ENCODE results near the gene ATG7. TPM values are rescaled to one million over a fixed set of nuclear protein-coding genes. Genes with fewer than 3 reads are reported as not detected.

Gene ATG7
- total and polyA plus RNA-seq, 2 experiments from 2014 or later: 18.4 to 38.6 TPM

GRCh38 chr3:11600501-11601282, 328.5 kb downstream of the ATG7 start:
- DNase-seq (ENCODE audit: low spot score): peak; percentile 94
- 47% methylated on average over 18 of the region's 18 CpGs for WGBS (ENCODE audit: low lambda C conversion rate, missing lambda C conversion rate)
- peak overlapping the region; percentile 61 for H3K4me2 ChIP-seq

DNA sequence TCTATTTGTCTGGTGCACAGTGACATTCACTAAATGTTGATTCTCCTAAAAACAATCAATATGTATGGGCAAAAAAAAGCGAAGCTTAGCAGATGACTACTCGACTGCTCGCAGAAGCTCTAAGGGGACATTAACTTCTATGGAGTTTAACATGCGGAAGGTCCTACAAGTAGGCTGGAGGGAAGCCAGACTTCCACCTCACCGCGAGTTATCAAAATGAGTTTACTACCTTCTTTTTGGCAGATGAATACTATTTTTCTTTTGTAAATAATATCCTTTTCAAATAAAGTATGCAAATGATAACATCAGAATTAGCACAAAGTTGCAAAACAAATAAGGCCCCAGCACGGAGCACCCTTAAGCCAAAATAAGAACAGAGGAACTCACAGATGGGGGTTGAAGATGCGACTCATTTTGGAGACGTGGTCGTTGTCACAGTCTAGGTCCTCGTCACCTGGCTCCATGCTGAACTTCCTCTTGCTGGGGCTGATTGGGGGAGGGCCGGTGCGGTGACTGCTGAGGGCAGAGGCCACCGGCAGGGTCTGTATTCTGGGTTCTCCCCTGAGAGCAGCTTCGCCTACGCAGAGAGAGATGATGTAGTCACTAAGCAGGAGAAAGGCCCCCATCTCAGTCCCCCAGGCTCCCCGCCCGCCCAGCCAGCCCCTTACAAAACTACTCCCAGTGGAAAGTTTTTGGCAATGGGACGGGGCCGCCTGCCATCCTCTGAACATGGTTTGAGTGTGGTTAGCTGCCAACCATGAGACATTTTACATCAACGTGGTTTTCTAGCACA, 329.4 kb downstream of the ATG7 start:
- Histone ChIP-seq H3K36me3 (replicated peaks; ENCODE audit: insufficient read depth, low read depth) (no peaks in the 10 kb centered on the region), H3K9me3 (ENCODE audit: low read depth) (no peaks in the 10 kb centered on the region), H3K4me3 (no peak overlapping the region), H3K9me2 (replicated peaks; ENCODE audit: insufficient read depth) (no peaks in the 10 kb centered on the region), H3K4me2 (peak overlapping the region; percentile 34), H4K20me1 (ENCODE audit: insufficient read depth, poor library complexity, severe bottlenecking) (peaks cover 42% of the 10 kb centered on the region), H2AFZ (no peak overlapping the region), H3K27ac (peak overlapping the region; percentile 90), H3K4me1 (ENCODE audit: insufficient read depth) (peaks cover 39% of the 10 kb centered on the region), H3K79me2 (peaks cover 88% of the 10 kb centered on the region), H3K27me3 (no peaks in the 10 kb centered on the region)
- WGBS (ENCODE audit: low lambda C conversion rate, missing lambda C conversion rate): 68% methylated on average over 21 of the region's 21 CpGs
- TF ChIP-seq EZH2phosphoT487 (IDR thresholded peaks at IDR 0.05; ENCODE audit: low read depth, severe bottlenecking, unreplicated experiment) (no peak), EZH2 (IDR thresholded peaks at IDR 0.05; ENCODE audit: borderline replicate concordance) (no peak), CTCF (IDR thresholded peaks at IDR 0.05; ENCODE audit: poor library complexity) (no peak)
- DNase-seq (ENCODE audit: low spot score): no peak

More at GRCh38 chr3:11600501-11601282, 328.5 kb downstream of the ATG7 start:
- TF ChIP-seq EZH2phosphoT487 (IDR thresholded peaks at IDR 0.05; ENCODE audit: low read depth, severe bottlenecking, unreplicated experiment): no peak
- TF ChIP-seq CTCF (IDR thresholded peaks at IDR 0.05; ENCODE audit: poor library complexity): no peak
- TF ChIP-seq EZH2 (IDR thresholded peaks at IDR 0.05; ENCODE audit: borderline replicate concordance): no peak
- H3K36me3 ChIP-seq (replicated peaks; ENCODE audit: insufficient read depth, low read depth): no peaks in the 10 kb centered on the region
- no peaks in the 10 kb centered on the region for H3K27me3 ChIP-seq
- no peak overlapping the region for H2AFZ ChIP-seq
- no peaks in the 10 kb centered on the region for H3K9me2 ChIP-seq (replicated peaks; ENCODE audit: insufficient read depth)
- H3K4me1 ChIP-seq (ENCODE audit: insufficient read depth): peaks cover 39% of the 10 kb centered on the region
- H4K20me1 ChIP-seq (ENCODE audit: insufficient read depth, poor library complexity, severe bottlenecking): peaks cover 43% of the 10 kb centered on the region
- no peak overlapping the region for H3K4me3 ChIP-seq
- no peaks in the 10 kb centered on the region for H3K9me3 ChIP-seq (ENCODE audit: low read depth)
- peak overlapping the region; percentile 90 for H3K27ac ChIP-seq
- H3K79me2 ChIP-seq: peaks cover 89% of the 10 kb centered on the region

DNA sequence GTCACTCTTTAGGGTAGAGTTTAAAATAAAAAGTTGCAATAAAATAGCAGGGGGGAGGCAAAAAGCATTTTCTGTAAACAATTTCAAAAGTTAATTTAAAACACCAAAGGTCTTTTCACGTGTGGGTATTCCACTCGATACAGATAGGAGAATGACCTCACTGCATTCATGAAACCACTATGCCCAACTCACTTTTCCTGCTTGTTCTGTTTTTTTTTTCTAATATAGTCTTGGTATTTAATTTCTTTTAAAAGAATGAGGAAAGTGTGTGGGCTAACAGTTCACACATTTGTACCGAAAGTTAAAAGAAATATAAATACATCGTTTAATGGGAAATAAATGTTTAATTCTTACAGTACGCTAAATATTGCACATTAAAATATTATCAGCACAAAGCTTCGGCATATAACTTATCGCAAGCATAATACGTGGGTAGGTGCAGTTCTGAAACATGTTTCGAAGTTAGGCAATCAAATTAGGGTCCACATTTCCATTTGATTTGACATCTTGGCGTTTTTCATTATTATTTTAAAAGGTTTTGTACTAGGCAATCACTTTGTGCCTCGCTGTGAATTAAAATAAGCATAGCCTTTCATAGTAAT, 330.1 kb downstream of the ATG7 start:
- Histone ChIP-seq H3K36me3 (replicated peaks; ENCODE audit: insufficient read depth, low read depth) (no peaks in the 10 kb centered on the region), H2AFZ (no peak overlapping the region), H3K9me2 (replicated peaks; ENCODE audit: insufficient read depth) (no peaks in the 10 kb centered on the region), H3K27ac (peak overlapping the region; percentile 90), H3K27me3 (no peaks in the 10 kb centered on the region), H3K79me2 (peaks cover 87% of the 10 kb centered on the region), H4K20me1 (ENCODE audit: insufficient read depth, poor library complexity, severe bottlenecking) (peaks cover 48% of the 10 kb centered on the region), H3K4me2 (peak overlapping the region; percentile 34), H3K4me3 (no peak overlapping the region), H3K9me3 (ENCODE audit: low read depth) (no peaks in the 10 kb centered on the region), H3K4me1 (ENCODE audit: insufficient read depth) (peaks cover 39% of the 10 kb centered on the region)
- TF ChIP-seq EZH2 (IDR thresholded peaks at IDR 0.05; ENCODE audit: borderline replicate concordance) (no peak), CTCF (IDR thresholded peaks at IDR 0.05; ENCODE audit: poor library complexity) (no peak), EZH2phosphoT487 (IDR thresholded peaks at IDR 0.05; ENCODE audit: low read depth, severe bottlenecking, unreplicated experiment) (no peak)
- WGBS (ENCODE audit: low lambda C conversion rate, missing lambda C conversion rate): 81% methylated on average over 11 of the region's 11 CpGs
- no peak for DNase-seq (ENCODE audit: low spot score)

All from hepatocyte (in vitro differentiated cells).